Measurements from ENCODE around the gene SLC36A1. TPM values are rescaled to one million over a fixed set of nuclear protein-coding genes. Genes with fewer than 3 reads are reported as not detected.
A peak's percentile ranks its signal among the peaks of the same experiment; 100 is the strongest.

The SLC36A1 gene
- total RNA-seq, 1 donor = 10.4 TPM

DNA sequence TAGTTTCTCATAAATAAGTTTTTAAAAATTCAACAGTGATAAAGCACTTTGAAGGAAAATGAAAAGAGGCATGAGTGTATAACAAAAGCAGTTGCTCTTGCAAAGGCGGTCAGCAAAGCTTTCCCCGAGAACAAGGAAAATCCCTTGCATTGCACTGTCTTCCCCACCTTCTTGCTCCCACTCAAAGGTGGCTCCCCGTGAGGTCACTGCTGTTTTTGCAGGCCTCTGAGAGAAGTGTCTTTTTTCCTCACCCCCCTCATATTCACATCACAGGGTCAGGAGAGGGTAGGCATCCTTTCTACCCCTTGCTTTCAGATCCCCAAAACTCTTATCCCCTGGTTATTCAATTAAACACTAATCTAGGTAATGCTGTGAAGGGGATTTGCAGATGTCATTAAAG is 15.2 kb upstream of the SLC36A1 start:
- TF ChIP-seq, protein P1, sequence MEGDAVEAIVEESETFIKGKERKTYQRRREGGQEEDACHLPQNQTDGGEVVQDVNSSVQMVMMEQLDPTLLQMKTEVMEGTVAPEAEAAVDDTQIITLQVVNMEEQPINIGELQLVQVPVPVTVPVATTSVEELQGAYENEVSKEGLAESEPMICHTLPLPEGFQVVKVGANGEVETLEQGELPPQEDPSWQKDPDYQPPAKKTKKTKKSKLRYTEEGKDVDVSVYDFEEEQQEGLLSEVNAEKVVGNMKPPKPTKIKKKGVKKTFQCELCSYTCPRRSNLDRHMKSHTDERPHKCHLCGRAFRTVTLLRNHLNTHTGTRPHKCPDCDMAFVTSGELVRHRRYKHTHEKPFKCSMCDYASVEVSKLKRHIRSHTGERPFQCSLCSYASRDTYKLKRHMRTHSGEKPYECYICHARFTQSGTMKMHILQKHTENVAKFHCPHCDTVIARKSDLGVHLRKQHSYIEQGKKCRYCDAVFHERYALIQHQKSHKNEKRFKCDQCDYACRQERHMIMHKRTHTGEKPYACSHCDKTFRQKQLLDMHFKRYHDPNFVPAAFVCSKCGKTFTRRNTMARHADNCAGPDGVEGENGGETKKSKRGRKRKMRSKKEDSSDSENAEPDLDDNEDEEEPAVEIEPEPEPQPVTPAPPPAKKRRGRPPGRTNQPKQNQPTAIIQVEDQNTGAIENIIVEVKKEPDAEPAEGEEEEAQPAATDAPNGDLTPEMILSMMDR (IDR thresholded peaks at IDR 0.05; ENCODE audit: insufficient read depth, low read depth, low read length) = no peak
- DNase-seq (ENCODE audit: low read depth) = no peak
- no peak overlapping the region for H3K4me3 ChIP-seq (ENCODE audit: low read depth, low read length)

DNA sequence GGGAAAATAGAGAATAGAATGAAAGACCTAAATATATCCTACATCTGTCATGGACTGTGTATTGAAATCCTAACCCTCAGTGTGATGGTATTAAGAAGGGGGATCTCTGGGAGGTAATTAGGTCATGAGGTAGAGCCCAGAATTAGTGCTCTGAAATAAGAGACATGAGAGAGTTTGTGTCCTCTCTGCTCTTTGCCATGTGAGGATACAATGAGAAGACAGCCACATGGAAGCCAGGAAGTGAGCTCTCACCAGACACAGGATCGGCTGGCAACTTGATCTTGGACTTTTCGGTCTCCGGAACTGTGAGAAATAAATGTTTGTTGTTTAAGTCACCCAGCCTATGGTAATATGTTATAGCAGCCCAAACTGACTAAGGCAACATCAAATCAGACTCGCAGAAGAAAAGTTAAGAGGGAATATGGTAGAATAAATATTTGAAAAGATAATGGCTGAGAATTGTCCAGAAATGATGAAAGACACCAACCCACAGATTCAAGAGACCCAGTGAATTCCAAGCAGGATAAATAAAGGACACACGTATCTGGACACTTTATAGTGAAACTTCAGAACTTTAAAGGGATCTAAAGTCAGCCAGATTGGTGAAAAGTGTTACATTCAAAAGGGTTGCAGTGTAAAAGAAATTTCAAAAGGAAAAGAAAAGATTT is 12.7 kb upstream of the SLC36A1 start:
- TF ChIP-seq, protein P1 (IDR thresholded peaks at IDR 0.05; ENCODE audit: insufficient read depth, low read depth, low read length) = no peak
- H3K4me3 ChIP-seq (ENCODE audit: low read depth, low read length) = no peak overlapping the region
- no peak for DNase-seq (ENCODE audit: low read depth)

DNA sequence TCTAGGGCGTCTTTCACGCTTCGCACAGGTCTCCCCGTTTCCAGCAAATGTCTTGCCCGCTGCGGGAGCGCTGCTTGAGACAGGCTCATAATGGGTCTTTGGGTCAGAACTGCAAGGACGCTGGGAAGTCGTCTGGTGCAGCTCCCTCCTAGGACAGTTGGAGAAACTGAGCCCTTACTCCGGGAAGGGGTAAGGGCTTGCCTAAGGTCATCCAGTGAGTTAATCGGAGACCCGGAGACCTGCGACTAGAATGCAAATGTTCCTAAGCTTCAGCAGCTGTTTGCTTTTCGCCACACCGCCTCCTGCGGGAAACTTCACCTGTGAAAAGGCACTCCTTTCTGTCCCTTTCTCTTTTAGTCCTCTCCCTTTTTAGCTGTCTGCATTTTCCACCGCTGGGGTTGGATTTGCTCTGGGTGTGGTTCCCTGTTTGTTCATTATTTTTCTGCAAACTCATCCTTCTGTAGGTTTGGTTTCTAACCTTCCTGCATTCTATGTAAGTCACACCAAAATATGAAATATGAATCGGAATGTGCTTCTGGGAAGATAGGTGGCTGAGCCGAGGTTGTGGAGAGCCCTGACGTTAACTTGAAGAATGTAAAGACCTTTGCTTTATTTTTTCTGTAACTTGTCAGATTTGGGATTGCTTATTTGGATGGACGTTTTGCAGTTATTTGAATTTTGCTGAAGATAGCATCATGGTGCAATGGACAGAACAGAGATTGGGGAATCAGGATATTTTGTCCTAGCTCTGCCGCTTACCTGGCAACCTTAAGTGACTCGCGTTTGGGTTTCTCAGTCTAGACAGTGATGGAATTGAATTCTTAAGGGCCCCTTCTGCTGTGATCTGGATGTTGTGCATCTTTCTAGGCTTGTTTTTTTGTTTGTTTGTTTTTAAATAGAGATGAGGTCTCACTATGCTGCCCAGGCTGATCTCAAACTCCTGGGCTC is 909 bp downstream of the SLC36A1 start:
- TF ChIP-seq, protein P1 (IDR thresholded peaks at IDR 0.05; ENCODE audit: insufficient read depth, low read depth, low read length) = no peak
- DNase-seq (ENCODE audit: low read depth) = peak; percentile 12
- peak overlapping the region; percentile 83 for H3K4me3 ChIP-seq (ENCODE audit: low read depth, low read length)

DNA sequence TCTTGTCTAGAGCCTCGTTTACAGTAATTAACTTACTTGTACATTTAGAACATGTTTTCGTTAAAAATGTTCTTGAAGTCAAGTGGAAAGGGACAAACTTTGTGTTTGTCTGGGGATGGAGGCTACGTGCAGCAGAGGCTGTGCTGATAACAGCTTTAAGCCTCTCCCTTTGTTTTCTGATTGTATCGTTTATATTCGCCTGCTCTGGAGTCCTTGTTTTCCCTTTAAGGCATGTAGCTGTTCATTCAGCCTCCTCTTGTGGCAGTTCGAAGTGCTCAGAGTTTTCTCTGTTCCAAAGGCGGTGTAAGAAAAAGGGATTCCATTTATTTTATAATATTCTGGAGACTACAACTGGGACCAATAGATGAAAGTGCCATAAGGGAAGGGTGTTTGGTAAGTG is 1.9 kb downstream of the SLC36A1 start:
- peak; percentile 4 for DNase-seq (ENCODE audit: low read depth)
- no peak overlapping the region for H3K4me3 ChIP-seq (ENCODE audit: low read depth, low read length)
- TF ChIP-seq, protein P1 (IDR thresholded peaks at IDR 0.05; ENCODE audit: insufficient read depth, low read depth, low read length) = no peak

DNA sequence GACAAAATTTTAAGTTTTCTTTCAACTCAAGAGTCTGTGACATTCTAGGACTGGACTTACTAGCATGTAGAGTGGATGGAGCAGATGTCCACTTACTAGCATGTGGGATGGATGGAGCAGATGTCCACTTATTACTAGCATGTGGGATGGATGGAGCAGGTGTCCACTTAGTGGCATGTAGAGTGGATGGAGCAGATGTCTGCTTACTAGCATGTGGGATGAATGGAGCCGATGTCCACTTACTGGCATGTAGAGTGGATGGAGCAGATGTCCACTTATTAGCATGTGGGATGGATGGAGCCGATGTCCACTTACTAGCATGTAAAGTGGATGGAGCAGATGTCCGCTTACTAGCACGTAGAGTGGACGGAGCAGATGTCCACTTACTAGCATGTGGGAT is 2.4 kb downstream of the SLC36A1 start:
- DNase-seq (ENCODE audit: low read depth) = no peak
- no peak overlapping the region for H3K4me3 ChIP-seq (ENCODE audit: low read depth, low read length)

DNA sequence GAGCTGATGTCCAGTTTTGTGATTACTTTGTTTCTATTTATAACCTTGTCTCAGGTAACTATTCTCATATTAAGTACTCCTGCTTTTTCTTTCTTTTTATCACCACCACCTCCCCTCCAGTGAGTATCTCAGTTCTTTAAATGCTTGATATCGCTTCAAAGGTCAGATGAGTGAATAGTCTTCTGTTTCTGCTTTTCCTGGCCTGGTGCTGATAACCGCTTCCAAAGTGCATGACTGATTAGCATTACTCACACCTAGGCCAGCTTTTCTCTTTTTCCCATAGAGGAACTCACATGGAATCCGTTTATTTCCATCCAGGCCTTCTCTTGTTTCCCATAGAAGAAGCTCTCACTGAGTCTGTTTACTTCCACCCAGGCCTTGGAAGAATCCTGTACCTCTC is 3.2 kb downstream of the SLC36A1 start:
- DNase-seq (ENCODE audit: low read depth) = no peak
- no peak overlapping the region for H3K4me3 ChIP-seq (ENCODE audit: low read depth, low read length)
- TF ChIP-seq, protein P1 (IDR thresholded peaks at IDR 0.05; ENCODE audit: insufficient read depth, low read depth, low read length) = no peak

More for the DNA sequence above, 2.4 kb downstream of the SLC36A1 start:
- TF ChIP-seq, protein P1 (IDR thresholded peaks at IDR 0.05; ENCODE audit: insufficient read depth, low read depth, low read length) = no peak
